IMR-90 (cell line): ENCODE measurements around the gene CLUH. TPM values are rescaled to one million over a fixed set of nuclear protein-coding genes. Genes with fewer than 3 reads are reported as not detected.

Experiments
- ATAC-seq: fragments of 200-7000 bp; cut with Tn5 transposase; 2 replicates; pipeline ENCODE4 v1.9.1; 2020; ENCODE audit warnings: low read depth, mild to moderate bottlenecking, moderate library complexity
- BruUV-seq: library from RNA; stranded (reverse); fragments of 400-500 nt; replicated peaks from 2 replicates; lab custom pipeline; 2021; lab: Mats Ljungman, UMichigan
- CTCF ChIA-PET: fragments of 300-600 bp; formaldehyde crosslinking; extraction: SDS; loops from one replicate; lab custom pipeline; 2021; ENCODE audit warnings: antibody characterized with exemption; lab: Yijun Ruan, JAX
- POLR2A ChIA-PET: fragments of 300-600 bp; sonication (Branson Sonifier 250); formaldehyde crosslinking; loops from one replicate; lab custom pipeline; 2022; ENCODE audit warnings: antibody characterized with exemption; ENCODE audit not compliant: unreplicated experiment; lab: Charles Lee
- DNase-seq: peaks from one replicate; pipeline ENCODE4 v3.0.0; 2013
- H2AFZ ChIP-seq: replicated peaks from 2 replicates; pipeline ENCODE3; 2013; ENCODE audit warnings: low read length, mild to moderate bottlenecking; ENCODE audit not compliant: poor library complexity
- H2AK5ac ChIP-seq: 2 replicates; pipeline ENCODE4 v1.6.1; 2013; ENCODE audit warnings: low read depth, low read length, inconsistent platforms
- H2AK9ac ChIP-seq: replicated peaks from 2 replicates; pipeline ENCODE3; 2013; ENCODE audit warnings: mild to moderate bottlenecking, low read depth, low read length, moderate library complexity; ENCODE audit not compliant: poor library complexity
- H2BK120ac ChIP-seq: 2 replicates; pipeline ENCODE4 v1.6.1; 2013; ENCODE audit warnings: low read depth, low read length, inconsistent platforms
- H2BK15ac ChIP-seq: 3 replicates; pipeline ENCODE4 v1.6.1; 2013; ENCODE audit warnings: low read depth, low read length, inconsistent platforms
- H2BK20ac ChIP-seq: 2 replicates; pipeline ENCODE4 v1.6.1; 2013; ENCODE audit warnings: low read depth, mild to moderate bottlenecking, inconsistent platforms, low read length, moderate library complexity
- H2BK5ac ChIP-seq: 2 replicates; pipeline ENCODE4 v1.6.1; 2013; ENCODE audit warnings: mild to moderate bottlenecking, low read depth, low read length, inconsistent platforms; ENCODE audit not compliant: poor library complexity, severe bottlenecking
- H3K14ac ChIP-seq: replicated peaks from 2 replicates; pipeline ENCODE4 v1.6.1; 2013; ENCODE audit warnings: low read depth, low read length, inconsistent platforms
- H3K18ac ChIP-seq: 2 replicates; pipeline ENCODE4 v1.6.1; 2013; ENCODE audit warnings: low read depth, low read length, control low read depth
- H3K23ac ChIP-seq: 2 replicates; pipeline ENCODE4 v1.6.1; 2013; ENCODE audit warnings: low read depth, low read length, inconsistent platforms
- H3K27ac ChIP-seq: 2 replicates; pipeline ENCODE4 v1.5.1; 2013; ENCODE audit warnings: mild to moderate bottlenecking, control low read depth, low read length; ENCODE audit not compliant: insufficient read depth
- H3K27me3 ChIP-seq: 2 replicates; pipeline ENCODE4 v1.6.1; 2013; ENCODE audit warnings: low read length; ENCODE audit not compliant: control insufficient read depth, insufficient read depth
- H3K36me3 ChIP-seq: 2 replicates; pipeline ENCODE4 v1.6.1; 2013; ENCODE audit warnings: low read length, mixed read lengths; ENCODE audit not compliant: control insufficient read depth, insufficient read depth
- H3K4ac ChIP-seq: 2 replicates; pipeline ENCODE4 v1.6.1; 2013; ENCODE audit warnings: low read depth, low read length, inconsistent platforms
- H3K4me1 ChIP-seq: 2 replicates; pipeline ENCODE4 v1.6.1; 2013; ENCODE audit warnings: low read length, mixed read lengths; ENCODE audit not compliant: control insufficient read depth, insufficient read depth
- H3K4me2 ChIP-seq: 2 replicates; pipeline ENCODE4 v1.6.1; 2013; ENCODE audit warnings: low read depth, mild to moderate bottlenecking, control low read depth, low read length, moderate library complexity
- H3K4me3 ChIP-seq: 2 replicates; pipeline ENCODE4 v1.5.1; 2013; ENCODE audit warnings: low read depth, mild to moderate bottlenecking, control low read depth, low read length, moderate library complexity; ENCODE audit not compliant: insufficient read depth
- H3K56ac ChIP-seq: 2 replicates; pipeline ENCODE4 v1.6.1; 2013; ENCODE audit warnings: low read length, inconsistent platforms; ENCODE audit not compliant: insufficient read depth; ENCODE audit errors: extremely low read depth
- H3K79me1 ChIP-seq, 2 experiments: 2 replicates each; pipeline ENCODE4 v1.6.1; 2013; ENCODE audit warnings: low read length in 2 of 2, inconsistent platforms in 1 of 2, low read depth in 1 of 2
- H3K9ac ChIP-seq: 2 replicates; pipeline ENCODE4 v1.6.1; 2013; ENCODE audit warnings: low read depth, low read length, control low read depth
- H3K9me1 ChIP-seq: 2 replicates; pipeline ENCODE4 v1.6.1; 2013; ENCODE audit warnings: low read length, inconsistent platforms; ENCODE audit not compliant: insufficient read depth
- H3K9me3 ChIP-seq: 2 replicates; pipeline ENCODE4 v1.6.1; 2013; ENCODE audit warnings: low read length; ENCODE audit not compliant: control insufficient read depth, insufficient read depth
- H4K20me1 ChIP-seq: 2 replicates; pipeline ENCODE4 v1.6.1; 2013; ENCODE audit warnings: low read length, inconsistent platforms; ENCODE audit not compliant: insufficient read depth
- H4K5ac ChIP-seq: 2 replicates; pipeline ENCODE4 v1.6.1; 2013; ENCODE audit warnings: mild to moderate bottlenecking, low read depth, low read length, control low read depth
- H4K8ac ChIP-seq, 2 experiments: 2 replicates each; pipeline ENCODE4 v1.6.1; 2013; ENCODE audit warnings: low read depth in 2 of 2, low read length in 2 of 2, control low read depth in 1 of 2, inconsistent platforms in 1 of 2
- H4K91ac ChIP-seq: 2 replicates; pipeline ENCODE4 v1.6.1; 2013; ENCODE audit warnings: low read depth, low read length, inconsistent platforms; ENCODE audit not compliant: insufficient read depth
- BHLHE40 ChIP-seq: fragments of 150-350 bp; IDR thresholded peaks from 2 replicates; pipeline ENCODE4 v1.6.1; 2016; ENCODE audit warnings: mild to moderate bottlenecking, low read depth, low read length
- CHD1 ChIP-seq: IDR thresholded peaks from 2 replicates; pipeline ENCODE4 v1.6.1; 2012; ENCODE audit warnings: low read depth, low read length, improper control_type of control experiment
- ELK1 ChIP-seq: fragments of 150-350 bp; IDR thresholded peaks from 2 replicates; pipeline ENCODE4 v1.6.1; 2016; ENCODE audit warnings: low read depth, mild to moderate bottlenecking, low read length, moderate library complexity, borderline replicate concordance
- FOS ChIP-seq: fragments of 150-350 bp; IDR thresholded peaks from 2 replicates; pipeline ENCODE4 v1.6.1; 2016; ENCODE audit warnings: low read depth, low read length
- MAZ ChIP-seq: IDR thresholded peaks from 2 replicates; pipeline ENCODE4 v1.6.1; 2012; ENCODE audit warnings: low read depth, mild to moderate bottlenecking, low read length, improper control_type of control experiment, moderate library complexity, borderline replicate concordance
- MXI1 ChIP-seq: IDR thresholded peaks from 2 replicates; pipeline ENCODE4 v1.6.1; 2012; ENCODE audit warnings: low read depth, mild to moderate bottlenecking, low read length, moderate library complexity, borderline replicate concordance
- NFE2L2 ChIP-seq: fragments of 150-350 bp; IDR thresholded peaks from 2 replicates; pipeline ENCODE4 v1.6.1; 2016; ENCODE audit warnings: low read depth, mild to moderate bottlenecking, low read length
- POLR2A ChIP-seq: IDR thresholded peaks from 2 replicates; pipeline ENCODE4 v1.6.1; 2012; ENCODE audit warnings: mild to moderate bottlenecking, low read depth, low read length
- SMC3 ChIP-seq: fragments of 150-350 bp; IDR thresholded peaks from 2 replicates; pipeline ENCODE4 v1.6.1; 2016; ENCODE audit warnings: low read depth, mild to moderate bottlenecking, antibody characterized with exemption, low read length, moderate library complexity
- WGBS, 2 experiments: methylation state at CpG; one replicate each; pipeline versions ENCODE4 v1.1.5 to v1.1.7; 2013; ENCODE audit warnings: missing lambda C conversion rate in 2 of 2; ENCODE audit not compliant: insufficient read length in 1 of 2; ENCODE audit errors: extremely low coverage in 2 of 2; 5-methylcytosine and 5-hydroxymethylcytosine counted together
- dilution Hi-C: fragments of 300-500 bp; cut with HindIII; formaldehyde crosslinking; loops from one replicate; pipeline ENCODE4 v1.14.3; 2018; ENCODE audit warnings: low sequenced_read_pairs; ENCODE audit not compliant: unreplicated experiment
- in situ Hi-C: fragments of 300-500 bp; cut with MboI; formaldehyde crosslinking; loops from 3 replicates; pipeline ENCODE4 v1.14.3; 2019; ENCODE audit warnings: low sequenced_read_pairs, inconsistent platforms, mixed read lengths
- intact Hi-C: fragments of 100-400 bp; cut with micrococcal nuclease; formaldehyde crosslinking; loops from 2 replicates; pipeline ENCODE4 v1.10.0; 2022
- polyA plus RNA-seq, 3 experiments: library from polyadenylated mRNA; depleted of rRNA; stranded (reverse); fragments of >200 nt; gene quantifications; 2 replicates each; pipeline ENCODE4 v1.2.3, GENCODE V29; 2012; ENCODE audit warnings: low replicate concordance in 1 of 3
- total RNA-seq: library from RNA; depleted of rRNA; stranded (reverse); fragments of >200 nt; gene quantifications from 2 replicates; pipeline ENCODE4 v1.2.3, GENCODE V29; 2012
- TF ChIP-seq, protein P1 (sequence below): fragments of 150-350 bp; IDR thresholded peaks from 2 replicates; pipeline ENCODE4 v1.6.1; 2017; ENCODE audit warnings: mild to moderate bottlenecking, antibody characterized with exemption, low read length, low read depth

Gene CLUH
- total and polyA plus RNA-seq, 2 of the 4 experiments (the other 2 are of a cell fraction) = 12.9 to 42.0 TPM

GRCh38 chr17:2750721-2751120, 39.2 kb upstream of the CLUH start:
- ChIA-PET CTCF (no interaction called here), POLR2A (no interaction called here)
- Histone ChIP-seq H3K36me3 (no peaks in the 10 kb centered on the region), H2BK120ac (no peak overlapping the region), H2AK9ac (no peak overlapping the region), H2BK15ac (no peak overlapping the region), H2BK5ac (no peak overlapping the region), H2BK20ac (no peak overlapping the region), H2AK5ac (no peak overlapping the region), H4K5ac (no peak overlapping the region), H3K9ac (no peak overlapping the region), H3K9me1 (no peaks in the 10 kb centered on the region), H3K4ac (no peak overlapping the region), H3K4me3 (no peak overlapping the region), H3K9me3 (peaks cover 3% of the 10 kb centered on the region), H3K27me3 (peaks cover 44% of the 10 kb centered on the region), H4K20me1 (peaks cover 2% of the 10 kb centered on the region; the same call in 1 of the 2 replicates), H3K4me1 (no peaks in the 10 kb centered on the region), H3K18ac (no peak overlapping the region), H4K91ac (no peak overlapping the region), H3K79me1 (no peaks in the 10 kb centered on the region), H4K8ac (no peak overlapping the region), H3K14ac (no peak overlapping the region), H3K23ac (no peak overlapping the region), H2AFZ (no peak overlapping the region), H3K4me2 (no peak overlapping the region), H3K56ac (no peak overlapping the region), H3K27ac (no peak overlapping the region)
- intact Hi-C loops = no loop called here
- ATAC-seq = no peak
- 43% methylated on average over 1 of the region's 2 CpGs; no CpG with 5 or more reads in 1 of the 2 experiments for WGBS, 2 experiments
- dilution Hi-C loops = no loop called here
- BruUV-seq = no TSS peak
- no peak for DNase-seq
- in situ Hi-C loops = no loop called here
- no peak for TF ChIP-seq NFE2L2
- TF ChIP-seq BHLHE40 = no peak
- no peak for TF ChIP-seq MAZ
- TF ChIP-seq ELK1 = no peak
- TF ChIP-seq CHD1 = no peak
- TF ChIP-seq, protein P1, sequence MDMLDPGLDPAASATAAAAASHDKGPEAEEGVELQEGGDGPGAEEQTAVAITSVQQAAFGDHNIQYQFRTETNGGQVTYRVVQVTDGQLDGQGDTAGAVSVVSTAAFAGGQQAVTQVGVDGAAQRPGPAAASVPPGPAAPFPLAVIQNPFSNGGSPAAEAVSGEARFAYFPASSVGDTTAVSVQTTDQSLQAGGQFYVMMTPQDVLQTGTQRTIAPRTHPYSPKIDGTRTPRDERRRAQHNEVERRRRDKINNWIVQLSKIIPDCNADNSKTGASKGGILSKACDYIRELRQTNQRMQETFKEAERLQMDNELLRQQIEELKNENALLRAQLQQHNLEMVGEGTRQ = no peak
- TF ChIP-seq MXI1 = no peak
- no peak for TF ChIP-seq FOS
- TF ChIP-seq POLR2A = no peak
- no peak for TF ChIP-seq SMC3
